C4-2B (cell line): ENCODE measurements around the gene CRADD.

ENCODE experiments used
- ZFX ChIP-seq: fragments of 450-650 bp; IDR thresholded peaks from 2 replicates; pipeline ENCODE4 v1.6.1; 2017
- TF ChIP-seq, protein P1 (sequence below): fragments of 450-650 bp; conservative IDR thresholded peaks from 2 replicates; pipeline ENCODE4 v1.5.1; 2017; ENCODE audit warnings: mild to moderate bottlenecking

DNA sequence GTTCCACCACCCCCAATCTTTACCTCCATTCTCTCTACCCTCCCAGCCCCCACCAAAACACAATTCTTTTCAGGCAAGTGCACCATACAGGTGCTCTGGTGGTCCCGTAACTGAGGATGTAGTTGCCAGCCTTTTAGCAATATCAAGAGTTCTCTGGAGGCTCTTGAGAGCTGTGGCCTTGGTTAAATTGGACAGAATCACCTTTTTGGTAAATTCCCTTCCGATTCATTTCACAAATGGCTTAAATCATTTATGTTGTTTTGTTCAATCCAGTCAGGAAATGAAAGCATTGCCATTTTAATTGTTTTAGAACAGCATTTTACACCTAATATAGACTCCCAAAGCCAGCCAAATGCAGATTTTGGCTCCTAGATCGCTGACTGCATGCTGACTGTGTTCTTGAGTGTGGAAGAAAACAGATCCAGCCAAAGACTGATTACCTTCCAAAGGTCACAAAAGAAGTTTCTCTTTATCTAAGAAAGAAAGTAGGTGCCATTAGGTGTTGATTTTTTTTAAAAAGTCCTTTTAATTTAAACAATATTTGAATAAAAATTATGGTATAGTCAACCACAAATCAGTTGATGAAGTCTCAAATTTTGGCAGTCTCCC lies 25.6 kb downstream of the CRADD start:
- TF ChIP-seq, protein P1, sequence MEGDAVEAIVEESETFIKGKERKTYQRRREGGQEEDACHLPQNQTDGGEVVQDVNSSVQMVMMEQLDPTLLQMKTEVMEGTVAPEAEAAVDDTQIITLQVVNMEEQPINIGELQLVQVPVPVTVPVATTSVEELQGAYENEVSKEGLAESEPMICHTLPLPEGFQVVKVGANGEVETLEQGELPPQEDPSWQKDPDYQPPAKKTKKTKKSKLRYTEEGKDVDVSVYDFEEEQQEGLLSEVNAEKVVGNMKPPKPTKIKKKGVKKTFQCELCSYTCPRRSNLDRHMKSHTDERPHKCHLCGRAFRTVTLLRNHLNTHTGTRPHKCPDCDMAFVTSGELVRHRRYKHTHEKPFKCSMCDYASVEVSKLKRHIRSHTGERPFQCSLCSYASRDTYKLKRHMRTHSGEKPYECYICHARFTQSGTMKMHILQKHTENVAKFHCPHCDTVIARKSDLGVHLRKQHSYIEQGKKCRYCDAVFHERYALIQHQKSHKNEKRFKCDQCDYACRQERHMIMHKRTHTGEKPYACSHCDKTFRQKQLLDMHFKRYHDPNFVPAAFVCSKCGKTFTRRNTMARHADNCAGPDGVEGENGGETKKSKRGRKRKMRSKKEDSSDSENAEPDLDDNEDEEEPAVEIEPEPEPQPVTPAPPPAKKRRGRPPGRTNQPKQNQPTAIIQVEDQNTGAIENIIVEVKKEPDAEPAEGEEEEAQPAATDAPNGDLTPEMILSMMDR = no peak
- no peak for TF ChIP-seq ZFX
